Measurements from ENCODE around the gene PREP. TPM values are rescaled to one million over a fixed set of nuclear protein-coding genes. Genes with fewer than 3 reads are reported as not detected.
A peak's percentile ranks its signal among the peaks of the same experiment; 100 is the strongest.

The PREP gene
- polyA plus RNA-seq, 2 of the 4 experiments (the other 2 are of a cell fraction) = 18.9 to 29.7 TPM

- DNase-seq (ENCODE audit: low read depth in 1 of 2, low spot score in 1 of 2) = peak; percentile 24 to 61
- TF ChIP-seq MAX (IDR thresholded peaks at IDR 0.05) = no peak
- peak; percentile 74 to 80 for TF ChIP-seq RAD21 (conservative IDR thresholded peaks at IDR 0.05 in 1 of 2, IDR thresholded peaks at IDR 0.05 in 1 of 2)
- peak; percentile 63 for TF ChIP-seq SMC3 (IDR thresholded peaks at IDR 0.05)
- peak; percentile 68 for TF ChIP-seq CTCF (IDR thresholded peaks at IDR 0.05)
- 0% methylated on average over 2 of the region's 2 CpGs for WGBS (ENCODE audit: missing lambda C conversion rate)
- Histone ChIP-seq H3K4me1 (peaks cover 39% of the 10 kb centered on the region), H3K9me3 (peaks cover 2% of the 10 kb centered on the region; the same call in 1 of the 3 replicates), H3K27ac (peak overlapping the region; percentile 60 to 70; a peak in 4 of 6 replicates), H3K4me2 (no peak overlapping the region), H3K4me3 (no peak overlapping the region)
- ChIA-PET CTCF (interaction anchor here (0.6 to 5.0 kb wide), 22 partner anchors 8 to 908 kb away, joined by 3 to 42 read pairs (median 4); partner anchors contain the start of genes PRDM1 and PREP), POLR2A (interaction anchor here (1.2 to 1.4 kb wide), 2 partner anchors 655 to 894 kb away, joined by 3 to 4 read pairs; partner anchors contain the start of genes ATG5 and PRDM1)
- ATAC-seq = peak in 1 of 2 experiments; percentile 38; a peak in 1 of 6 replicates
- no peak for FAIRE-seq
Measured at GRCh38 chr6:105431226-105431625, 28.3 kb upstream of the PREP start.

DNA sequence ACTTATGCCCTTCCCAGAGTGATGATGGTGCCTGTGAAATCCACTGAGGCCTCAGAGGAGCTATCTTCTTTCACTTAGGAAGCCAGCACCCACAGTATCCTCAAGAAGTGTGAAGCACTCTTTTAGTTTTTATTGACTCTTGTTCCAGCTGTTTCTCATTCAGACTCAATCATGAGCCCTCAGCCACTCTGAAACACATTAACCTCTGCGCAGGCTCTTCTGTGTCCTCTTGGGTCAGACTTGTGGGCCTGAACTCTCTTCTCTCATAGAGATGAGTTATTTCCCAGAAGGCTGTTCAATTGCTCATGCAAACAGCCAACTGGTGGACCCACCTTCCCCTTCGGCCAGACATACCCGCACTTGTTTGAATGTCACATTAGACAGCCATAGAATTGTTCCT, 27.8 kb upstream of the PREP start:
- DNase-seq (ENCODE audit: low read depth in 1 of 2, low spot score in 1 of 2) = no peak
- TF ChIP-seq HOXB13 (CRISPR knock-in tag; IDR thresholded peaks at IDR 0.05; ENCODE audit: low read depth) (no peak), HES2 (IDR thresholded peaks at IDR 0.05) (no peak), ZSCAN20 (CRISPR knock-in tag; IDR thresholded peaks at IDR 0.05) (no peak)
- ChIA-PET POLR2A (interaction anchor here (1.2 to 1.4 kb wide), 2 partner anchors 655 to 895 kb away, joined by 3 to 4 read pairs; partner anchors contain the start of genes ATG5 and PRDM1), CTCF (interaction anchor here (0.6 to 5.0 kb wide), 10 partner anchors 41 to 909 kb away, joined by 3 to 42 read pairs (median 4); no protein-coding TSS in a partner anchor)
- FAIRE-seq = no peak
- Histone ChIP-seq H3K27ac (peak overlapping the region; percentile 49 to 70; a peak in 4 of 6 replicates), H3K4me3 (no peak overlapping the region), H3K4me2 (no peak overlapping the region), H3K4me1 (peaks cover 39% of the 10 kb centered on the region), H3K9me3 (peaks cover 2% of the 10 kb centered on the region; the same call in 1 of the 3 replicates)
- no peak for ATAC-seq
- 73% methylated on average over 3 of the region's 3 CpGs for WGBS (ENCODE audit: missing lambda C conversion rate)

DNA sequence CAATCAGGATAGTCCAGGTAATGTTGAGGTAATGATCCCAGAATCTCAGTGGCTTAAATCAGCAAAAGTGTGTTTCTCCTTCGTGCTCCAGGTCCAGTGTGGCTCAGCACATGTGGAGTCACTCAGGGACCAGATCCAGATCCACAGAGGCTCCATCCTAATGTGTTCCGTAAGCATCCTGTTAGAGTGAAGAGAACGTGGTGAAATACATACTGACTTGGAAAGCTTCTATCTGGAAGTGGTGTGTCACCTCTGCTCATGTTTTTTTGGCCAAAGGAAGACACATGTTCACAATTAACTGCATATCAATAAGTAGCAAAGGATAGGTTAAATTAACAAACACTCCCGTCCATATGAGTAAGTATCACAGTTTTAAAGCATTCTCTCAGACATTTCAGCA, 26.8 kb upstream of the PREP start:
- ATAC-seq = no peak
- POLR2A ChIA-PET = no interaction called here
- no peak for FAIRE-seq
- no peak for TF ChIP-seq ZNF302 (CRISPR knock-in tag; IDR thresholded peaks at IDR 0.05)
- TF ChIP-seq REST (IDR thresholded peaks at IDR 0.05) = no peak
- no peak for TF ChIP-seq ESRRA (IDR thresholded peaks at IDR 0.05; ENCODE audit: borderline replicate concordance, low read length)
- no peak for TF ChIP-seq CTCF (IDR thresholded peaks at IDR 0.05)
- TF ChIP-seq EHF (CRISPR knock-in tag; IDR thresholded peaks at IDR 0.05) = no peak
- TF ChIP-seq HOXA7 (CRISPR knock-in tag; IDR thresholded peaks at IDR 0.05) = no peak
- TF ChIP-seq POLR2AphosphoS2 (conservative IDR thresholded peaks at IDR 0.05; ENCODE audit: low read length) = no peak
- TF ChIP-seq MAZ (IDR thresholded peaks at IDR 0.05; ENCODE audit: borderline replicate concordance, low read depth, low read length) = no peak
- TF ChIP-seq, protein P1, sequence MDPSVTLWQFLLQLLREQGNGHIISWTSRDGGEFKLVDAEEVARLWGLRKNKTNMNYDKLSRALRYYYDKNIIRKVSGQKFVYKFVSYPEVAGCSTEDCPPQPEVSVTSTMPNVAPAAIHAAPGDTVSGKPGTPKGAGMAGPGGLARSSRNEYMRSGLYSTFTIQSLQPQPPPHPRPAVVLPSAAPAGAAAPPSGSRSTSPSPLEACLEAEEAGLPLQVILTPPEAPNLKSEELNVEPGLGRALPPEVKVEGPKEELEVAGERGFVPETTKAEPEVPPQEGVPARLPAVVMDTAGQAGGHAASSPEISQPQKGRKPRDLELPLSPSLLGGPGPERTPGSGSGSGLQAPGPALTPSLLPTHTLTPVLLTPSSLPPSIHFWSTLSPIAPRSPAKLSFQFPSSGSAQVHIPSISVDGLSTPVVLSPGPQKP (IDR thresholded peaks at IDR 0.05; ENCODE audit: low read depth, low read length) = no peak
- H3K4me1 ChIP-seq = peaks cover 39% of the 10 kb centered on the region
- H3K4me2 ChIP-seq = no peak overlapping the region
- H3K9me3 ChIP-seq = peaks cover 2% of the 10 kb centered on the region; the same call in 1 of the 3 replicates
- DNase-seq (ENCODE audit: low read depth in 1 of 2, low spot score in 1 of 2) = no peak
- no peak overlapping the region for H3K4me3 ChIP-seq
- WGBS (ENCODE audit: missing lambda C conversion rate) = 69% methylated on average over 4 of the region's 4 CpGs
- H3K27ac ChIP-seq = no peak overlapping the region
- CTCF ChIA-PET = interaction anchor here (1.2 to 5.0 kb wide), 3 partner anchors 656 to 794 kb away, joined by 3 to 42 read pairs (median 3); no protein-coding TSS in a partner anchor

Data from A549 (cell line).